Nephron progenitor cell (in vitro differentiated cells): ENCODE measurements around the gene SOS2.

Experiments
- DNase-seq: peaks from one replicate; pipeline ENCODE4 v3.0.0; 2021
- H3K27ac Mint-ChIP-seq: 2 replicates; pipeline ENCODE4 v1.8.0; 2021; ENCODE audit warnings: mild to moderate bottlenecking, moderate library complexity, mixed read lengths
- H3K27me3 Mint-ChIP-seq: 2 replicates; pipeline ENCODE4 v1.8.0; 2021; ENCODE audit warnings: mild to moderate bottlenecking, low read depth, mixed read lengths; ENCODE audit not compliant: poor library complexity
- H3K36me3 Mint-ChIP-seq: 2 replicates; pipeline ENCODE4 v1.8.0; 2021; ENCODE audit warnings: low read depth, mixed read lengths
- H3K4me1 Mint-ChIP-seq: 2 replicates; pipeline ENCODE4 v1.8.0; 2021; ENCODE audit warnings: mixed read lengths
- H3K4me3 Mint-ChIP-seq: 2 replicates; pipeline ENCODE4 v1.8.0; 2021; ENCODE audit warnings: mild to moderate bottlenecking, moderate library complexity, mixed read lengths
- H3K9me3 Mint-ChIP-seq: 2 replicates; pipeline ENCODE4 v1.8.0; 2021; ENCODE audit warnings: mild to moderate bottlenecking, moderate library complexity, mixed read lengths
- CTCF ChIP-seq: fragments of 200-600 bp; sonication (generic); IDR thresholded peaks from 2 replicates; pipeline ENCODE4 v1.5.0; 2021; ENCODE audit warnings: antibody characterized with exemption

SOS2 gene

DNA sequence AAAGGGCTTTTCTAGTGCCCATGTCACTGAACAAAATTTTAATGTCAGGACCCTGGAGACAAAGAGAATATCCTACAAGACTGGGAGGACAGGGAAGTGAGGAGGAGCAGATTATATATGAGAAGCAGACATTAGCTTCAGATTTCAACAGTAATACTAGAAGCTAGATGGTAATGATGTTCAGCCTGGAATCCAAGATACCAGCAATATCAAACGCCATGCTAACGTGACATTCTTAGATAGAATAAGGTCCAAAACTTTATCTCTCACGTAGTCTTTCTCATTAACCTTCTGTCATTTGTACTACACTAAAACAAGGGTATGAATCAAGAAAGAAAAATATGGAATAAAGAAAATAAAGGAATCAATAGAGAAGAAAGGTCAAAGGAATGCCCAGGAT is 18.7 kb downstream of the SOS2 start:
- H3K27me3 Mint-ChIP-seq = no peaks in the 10 kb centered on the region
- TF ChIP-seq CTCF = no peak
- DNase-seq = no peak
- H3K27ac Mint-ChIP-seq = peak overlapping the region; percentile 68
- H3K36me3 Mint-ChIP-seq = peaks cover 32% of the 10 kb centered on the region
- peaks cover 10% of the 10 kb centered on the region for H3K4me1 Mint-ChIP-seq
- H3K4me3 Mint-ChIP-seq = no peak overlapping the region
- H3K9me3 Mint-ChIP-seq = peaks cover 8% of the 10 kb centered on the region

GRCh38 chr14:50210074-50210473 is 21.3 kb downstream of the SOS2 start:
- H3K4me3 Mint-ChIP-seq = no peak overlapping the region
- TF ChIP-seq CTCF = no peak
- H3K9me3 Mint-ChIP-seq = peaks cover 3% of the 10 kb centered on the region
- peaks cover 22% of the 10 kb centered on the region for H3K36me3 Mint-ChIP-seq
- H3K4me1 Mint-ChIP-seq = peaks cover 10% of the 10 kb centered on the region
- no peak for DNase-seq
- no peaks in the 10 kb centered on the region for H3K27me3 Mint-ChIP-seq
- peak overlapping the region; percentile 33 for H3K27ac Mint-ChIP-seq

DNA sequence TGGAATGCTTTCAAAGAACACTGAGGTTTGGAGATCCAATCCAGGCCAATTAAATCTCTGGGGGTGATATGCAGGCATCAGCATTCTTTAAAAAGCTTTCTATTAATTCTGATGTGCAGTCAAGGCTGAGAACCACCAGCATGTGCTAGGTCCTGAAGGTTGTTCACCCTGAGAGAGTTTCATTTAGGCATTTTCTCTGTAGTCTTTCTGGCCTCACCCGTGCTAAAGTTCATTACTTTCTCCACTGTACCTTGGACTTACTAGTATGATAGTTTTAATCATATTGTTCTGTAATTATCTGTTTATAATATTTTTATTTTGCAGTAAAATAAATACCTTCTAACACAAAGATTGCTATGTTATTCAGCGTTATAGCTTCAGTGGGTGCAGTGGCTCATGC is 32.9 kb downstream of the SOS2 start:
- no peak for TF ChIP-seq CTCF
- Mint-ChIP-seq H3K4me3 (no peak overlapping the region), H3K9me3 (no peaks in the 10 kb centered on the region), H3K27ac (no peak overlapping the region), H3K27me3 (no peaks in the 10 kb centered on the region), H3K4me1 (no peaks in the 10 kb centered on the region), H3K36me3 (peaks cover 39% of the 10 kb centered on the region)
- DNase-seq = no peak

- Mint-ChIP-seq H3K4me1 (no peaks in the 10 kb centered on the region), H3K27me3 (no peaks in the 10 kb centered on the region), H3K27ac (peak overlapping the region; percentile 42), H3K4me3 (no peak overlapping the region), H3K36me3 (peaks cover 34% of the 10 kb centered on the region), H3K9me3 (no peaks in the 10 kb centered on the region)
- no peak for TF ChIP-seq CTCF
- no peak for DNase-seq
Measured at GRCh38 chr14:50191499-50191898, 39.9 kb downstream of the SOS2 start.

GRCh38 chr14:50186107-50186506 is 45.3 kb downstream of the SOS2 start:
- Mint-ChIP-seq H3K4me3 (no peak overlapping the region), H3K27ac (no peak overlapping the region), H3K4me1 (no peaks in the 10 kb centered on the region), H3K27me3 (no peaks in the 10 kb centered on the region), H3K36me3 (peaks cover 36% of the 10 kb centered on the region), H3K9me3 (no peaks in the 10 kb centered on the region)
- no peak for DNase-seq
- TF ChIP-seq CTCF = no peak

DNA sequence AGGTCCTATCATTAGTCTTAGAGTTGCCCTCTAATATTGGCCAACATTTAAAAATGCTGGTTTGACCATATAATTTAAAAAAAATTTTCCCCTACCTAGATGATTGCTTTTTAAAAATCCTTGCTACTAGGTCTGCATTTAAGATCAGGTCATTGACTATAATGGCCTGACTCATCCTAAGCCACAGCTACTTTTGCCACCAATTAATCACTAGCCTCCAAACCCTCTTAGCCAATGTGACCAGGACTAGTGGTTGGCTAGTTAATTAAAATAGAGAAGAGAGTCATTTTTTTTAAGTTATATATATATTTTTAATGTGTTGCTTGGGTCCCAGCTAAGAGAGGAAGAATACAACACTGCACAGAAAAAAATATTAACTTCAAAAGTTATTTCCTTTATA is 57.5 kb downstream of the SOS2 start:
- peaks cover 42% of the 10 kb centered on the region for H3K36me3 Mint-ChIP-seq
- TF ChIP-seq CTCF = no peak
- no peak overlapping the region for H3K4me3 Mint-ChIP-seq
- no peaks in the 10 kb centered on the region for H3K9me3 Mint-ChIP-seq
- H3K4me1 Mint-ChIP-seq = no peaks in the 10 kb centered on the region
- DNase-seq = no peak
- H3K27me3 Mint-ChIP-seq = no peaks in the 10 kb centered on the region
- no peak overlapping the region for H3K27ac Mint-ChIP-seq
